Measurements from ENCODE around the gene MYOZ3. TPM values are rescaled to one million over a fixed set of nuclear protein-coding genes. Genes with fewer than 3 reads are reported as not detected.
A peak's percentile ranks its signal among the peaks of the same experiment; 100 is the strongest.

The MYOZ3 gene, protein sequence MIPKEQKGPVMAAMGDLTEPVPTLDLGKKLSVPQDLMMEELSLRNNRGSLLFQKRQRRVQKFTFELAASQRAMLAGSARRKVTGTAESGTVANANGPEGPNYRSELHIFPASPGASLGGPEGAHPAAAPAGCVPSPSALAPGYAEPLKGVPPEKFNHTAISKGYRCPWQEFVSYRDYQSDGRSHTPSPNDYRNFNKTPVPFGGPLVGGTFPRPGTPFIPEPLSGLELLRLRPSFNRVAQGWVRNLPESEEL
- 0.47 TPM for total RNA-seq
- polyA plus RNA-seq: 0.25 TPM
- long read RNA-seq, donor 1: 0 reads
- long read RNA-seq, donor 2: 0 reads
- long read RNA-seq, donor 3: 0 reads
- long read RNA-seq, donor 4: 0 reads
- long read RNA-seq, donor 5: 0 reads
- long read RNA-seq, donor 6, partial matches to known transcripts: 0 of 1 reads
- long read RNA-seq, donor 6, other reads (novel, unspliced or antisense): 0 of 1 reads
- long read RNA-seq, donor 7: 0 reads
- long read RNA-seq, donor 8: 0 reads
- long read RNA-seq, donor 9: 0 reads
- long read RNA-seq, donor 10: 0 reads

DNA sequence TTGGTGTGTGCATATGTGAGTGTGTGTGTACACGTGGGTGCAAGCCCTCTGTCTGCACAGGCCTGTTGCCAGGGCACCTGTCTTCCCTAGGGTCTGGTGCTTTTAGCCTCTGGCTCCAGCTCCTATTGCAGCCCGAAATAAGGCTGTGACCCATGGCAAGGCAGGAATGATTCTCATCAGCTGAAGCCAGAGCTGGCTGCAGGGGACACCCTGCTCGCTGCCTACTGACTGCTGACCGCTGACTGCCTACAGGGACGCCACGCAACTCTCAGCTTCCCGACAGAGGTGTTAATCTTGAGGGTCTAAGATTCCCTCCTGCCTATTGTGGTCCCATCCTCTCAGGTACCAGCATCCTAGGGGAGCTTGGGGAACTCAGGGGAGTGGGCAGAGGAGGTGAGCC, at the start of gene MYOZ3:
MYOZ3 (plus strand) TSS at position 166 of the 400 bp plus-strand sequence. CDS start 1,691 bp downstream, outside the sequence.
- no peaks in the 10 kb centered on the region for H3K36me3 ChIP-seq (ENCODE audit: control insufficient read depth in 2 of 2, insufficient read depth in 2 of 2, low read length in 1 of 2)
- 94% methylated on average over 7 of the region's 7 CpGs for WGBS
- no peak for DNase-seq (ENCODE audit: low read depth in 6 of 9, low spot score in 9 of 9)
- no peak within 1 kb of the TSS for H3K4me3 ChIP-seq (ENCODE audit: low read length in 2 of 2)
- H3K27ac ChIP-seq (ENCODE audit: low read depth in 1 of 2, low read length in 1 of 2): no peak within 1 kb of the TSS
- H3K4me1 ChIP-seq (ENCODE audit: control insufficient read depth in 2 of 2, insufficient read depth in 2 of 2, low read length in 2 of 2): peaks cover 0 to 8% of the 10 kb centered on the region in 2 donors
- H3K27me3 ChIP-seq (ENCODE audit: control insufficient read depth in 2 of 2, insufficient read depth in 1 of 2, low read length in 1 of 2): peaks cover 0 to 22% of the 10 kb centered on the region in 2 donors
- H3K9me3 ChIP-seq (ENCODE audit: control insufficient read depth in 2 of 2, insufficient read depth in 1 of 2, low read length in 1 of 2): no peaks in the 10 kb centered on the region

DNA sequence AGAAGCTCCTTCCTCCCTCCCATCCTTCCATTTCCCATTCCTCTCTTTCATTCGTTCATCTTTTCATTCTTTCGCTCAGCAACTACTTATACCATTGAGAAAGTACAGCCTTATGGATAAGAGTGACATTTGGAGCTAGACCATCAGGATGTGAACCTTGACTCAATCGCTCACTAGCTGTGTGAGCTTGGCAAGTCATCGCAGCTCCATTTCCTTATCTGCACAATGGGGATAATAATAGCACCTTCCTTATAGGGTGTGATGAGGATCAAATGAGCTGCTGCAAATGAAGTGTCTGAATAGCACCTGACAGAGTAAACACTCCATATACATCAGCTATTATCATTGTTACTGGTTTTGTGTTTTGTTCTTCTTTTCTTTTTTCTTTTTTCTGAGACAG, 48.6 kb upstream of the MYOZ3 start:
- Histone ChIP-seq H3K36me3 (ENCODE audit: control insufficient read depth in 2 of 2, insufficient read depth in 2 of 2, low read length in 1 of 2) (no peaks in the 10 kb centered on the region), H3K4me3 (ENCODE audit: low read length in 2 of 2) (no peak overlapping the region), H3K4me1 (ENCODE audit: control insufficient read depth in 2 of 2, insufficient read depth in 2 of 2, low read length in 2 of 2) (peaks cover 0 to 18% of the 10 kb centered on the region in 2 donors), H3K9me3 (ENCODE audit: control insufficient read depth in 2 of 2, insufficient read depth in 1 of 2, low read length in 1 of 2) (no peaks in the 10 kb centered on the region), H3K27me3 (ENCODE audit: control insufficient read depth in 2 of 2, insufficient read depth in 1 of 2, low read length in 1 of 2) (peaks cover 0 to 6% of the 10 kb centered on the region in 2 donors), H3K27ac (ENCODE audit: low read depth in 1 of 2, low read length in 1 of 2) (no peak overlapping the region)
- no peak for DNase-seq (ENCODE audit: low read depth in 6 of 9, low spot score in 9 of 9)
- 94% methylated on average over 4 of the region's 4 CpGs for whole genome bisulfite sequencing

DNA sequence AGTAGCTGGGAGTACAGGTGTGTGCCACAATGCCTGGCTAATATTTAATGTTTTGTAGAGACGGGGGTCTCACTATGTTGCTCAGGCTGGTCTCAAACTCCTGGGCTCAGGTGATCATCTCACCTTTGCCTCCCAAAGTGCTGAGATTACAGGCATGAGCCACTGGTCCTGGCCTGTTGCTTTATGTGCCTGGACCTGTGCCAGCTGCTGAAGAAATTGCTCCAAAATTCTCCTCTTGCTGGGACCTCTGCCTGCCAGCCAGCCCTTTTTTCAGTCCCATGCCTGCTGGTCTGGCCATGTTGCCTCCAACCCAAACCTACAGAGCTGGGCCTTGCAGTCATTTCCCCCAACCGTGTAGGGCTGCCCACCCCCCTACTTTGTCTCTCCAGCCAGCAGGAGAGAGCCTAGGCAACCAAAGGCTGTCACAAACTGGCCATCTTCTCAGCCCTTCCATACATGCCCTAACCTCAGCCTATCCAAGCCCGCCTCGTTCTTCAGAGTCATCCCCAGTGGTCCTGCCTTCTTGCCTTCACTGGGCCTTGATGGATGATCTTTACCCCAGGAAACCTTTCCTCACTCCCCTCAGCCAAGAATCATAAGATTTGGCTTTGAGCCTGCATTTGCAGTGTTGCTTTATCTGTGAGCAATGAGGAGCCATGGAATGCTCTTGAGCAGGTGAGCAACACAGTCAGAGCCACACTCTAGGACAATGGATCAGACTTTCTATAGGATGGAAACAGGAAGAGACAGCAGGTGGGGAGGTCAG, 48.0 kb upstream of the MYOZ3 start:
- Histone ChIP-seq H3K4me3 (ENCODE audit: low read length in 2 of 2) (no peak overlapping the region), H3K36me3 (ENCODE audit: control insufficient read depth in 2 of 2, insufficient read depth in 2 of 2, low read length in 1 of 2) (no peaks in the 10 kb centered on the region), H3K27ac (ENCODE audit: low read depth in 1 of 2, low read length in 1 of 2) (no peak overlapping the region), H3K27me3 (ENCODE audit: control insufficient read depth in 2 of 2, insufficient read depth in 1 of 2, low read length in 1 of 2) (peaks cover 0 to 6% of the 10 kb centered on the region in 2 donors), H3K4me1 (ENCODE audit: control insufficient read depth in 2 of 2, insufficient read depth in 2 of 2, low read length in 2 of 2) (peaks cover 0 to 18% of the 10 kb centered on the region in 2 donors), H3K9me3 (ENCODE audit: control insufficient read depth in 2 of 2, insufficient read depth in 1 of 2, low read length in 1 of 2) (no peaks in the 10 kb centered on the region)
- WGBS: 94% methylated on average over 4 of the region's 4 CpGs
- no peak for DNase-seq (ENCODE audit: low read depth in 6 of 9, low spot score in 9 of 9)

DNA sequence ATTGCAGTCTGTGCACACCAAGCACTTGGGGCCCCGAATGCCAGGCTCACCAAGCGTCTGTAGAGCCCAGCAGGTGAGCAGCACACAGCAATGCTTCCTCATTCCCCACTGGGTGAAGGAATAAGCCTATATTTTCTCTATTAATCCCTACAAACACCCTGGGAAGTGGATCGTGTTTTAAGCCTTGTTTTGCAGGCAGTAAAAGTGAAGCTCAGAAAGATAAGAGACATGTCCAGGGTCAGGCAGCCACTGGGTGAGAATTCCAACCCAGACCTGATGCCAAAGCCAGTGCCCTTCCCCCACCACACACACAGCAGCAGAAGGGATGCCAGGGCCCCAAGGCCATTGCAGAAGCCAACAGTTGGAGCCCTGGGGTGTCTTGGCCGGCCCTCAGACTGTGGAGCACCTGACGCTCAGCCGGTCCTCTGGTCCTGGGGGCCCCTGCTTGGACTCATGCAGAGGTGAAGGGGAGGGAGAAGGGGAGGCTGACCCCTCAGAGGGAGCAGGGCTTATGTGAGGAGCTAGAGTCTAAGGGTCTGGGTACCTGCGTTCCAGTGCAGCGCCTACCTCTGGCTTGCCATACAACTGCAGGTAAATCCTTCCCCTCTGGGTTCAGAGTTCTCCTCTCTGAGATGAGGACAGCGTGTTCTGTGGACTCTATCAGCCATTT, 46.9 kb upstream of the MYOZ3 start:
- H3K4me1 ChIP-seq (ENCODE audit: control insufficient read depth in 2 of 2, insufficient read depth in 2 of 2, low read length in 2 of 2): peaks cover 0 to 18% of the 10 kb centered on the region in 2 donors
- H3K27ac ChIP-seq (ENCODE audit: low read depth in 1 of 2, low read length in 1 of 2): no peak overlapping the region
- no peaks in the 10 kb centered on the region for H3K9me3 ChIP-seq (ENCODE audit: control insufficient read depth in 2 of 2, insufficient read depth in 1 of 2, low read length in 1 of 2)
- 94% methylated on average over 9 of the region's 9 CpGs for WGBS
- DNase-seq (ENCODE audit: low read depth in 6 of 9, low spot score in 9 of 9): no peak
- peaks cover 0 to 6% of the 10 kb centered on the region in 2 donors for H3K27me3 ChIP-seq (ENCODE audit: control insufficient read depth in 2 of 2, insufficient read depth in 1 of 2, low read length in 1 of 2)
- H3K36me3 ChIP-seq (ENCODE audit: control insufficient read depth in 2 of 2, insufficient read depth in 2 of 2, low read length in 1 of 2): no peaks in the 10 kb centered on the region
- no peak overlapping the region for H3K4me3 ChIP-seq (ENCODE audit: low read length in 2 of 2)

DNA sequence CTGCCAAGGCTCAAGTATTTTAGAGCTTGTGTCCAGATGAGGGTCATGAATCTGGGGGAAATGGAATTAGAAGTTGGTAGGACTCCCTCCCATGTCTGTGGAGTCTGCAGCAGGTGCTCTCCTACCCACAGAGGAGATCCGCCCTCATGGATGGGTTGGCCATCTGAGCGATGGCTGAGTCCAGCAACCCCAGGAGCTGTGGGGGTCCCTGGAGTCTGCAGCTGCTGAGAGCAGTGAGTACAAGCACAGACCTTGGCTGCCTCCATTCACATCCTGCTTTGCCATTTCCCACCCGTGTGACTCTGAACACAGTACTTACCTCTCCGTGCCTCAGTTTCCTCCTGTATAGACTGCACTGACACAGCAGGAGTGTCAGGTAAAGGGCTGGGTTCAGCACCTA, 46.4 kb upstream of the MYOZ3 start:
- DNase-seq (ENCODE audit: low read depth in 6 of 9, low spot score in 9 of 9): no peak
- H3K9me3 ChIP-seq (ENCODE audit: control insufficient read depth in 2 of 2, insufficient read depth in 1 of 2, low read length in 1 of 2): no peaks in the 10 kb centered on the region
- H3K27ac ChIP-seq (ENCODE audit: low read depth in 1 of 2, low read length in 1 of 2): no peak overlapping the region
- 95% methylated on average over 4 of the region's 4 CpGs for WGBS
- no peaks in the 10 kb centered on the region for H3K36me3 ChIP-seq (ENCODE audit: control insufficient read depth in 2 of 2, insufficient read depth in 2 of 2, low read length in 1 of 2)
- peaks cover 0 to 18% of the 10 kb centered on the region in 2 donors for H3K4me1 ChIP-seq (ENCODE audit: control insufficient read depth in 2 of 2, insufficient read depth in 2 of 2, low read length in 2 of 2)
- peaks cover 0 to 6% of the 10 kb centered on the region in 2 donors for H3K27me3 ChIP-seq (ENCODE audit: control insufficient read depth in 2 of 2, insufficient read depth in 1 of 2, low read length in 1 of 2)
- no peak overlapping the region for H3K4me3 ChIP-seq (ENCODE audit: low read length in 2 of 2)

DNA sequence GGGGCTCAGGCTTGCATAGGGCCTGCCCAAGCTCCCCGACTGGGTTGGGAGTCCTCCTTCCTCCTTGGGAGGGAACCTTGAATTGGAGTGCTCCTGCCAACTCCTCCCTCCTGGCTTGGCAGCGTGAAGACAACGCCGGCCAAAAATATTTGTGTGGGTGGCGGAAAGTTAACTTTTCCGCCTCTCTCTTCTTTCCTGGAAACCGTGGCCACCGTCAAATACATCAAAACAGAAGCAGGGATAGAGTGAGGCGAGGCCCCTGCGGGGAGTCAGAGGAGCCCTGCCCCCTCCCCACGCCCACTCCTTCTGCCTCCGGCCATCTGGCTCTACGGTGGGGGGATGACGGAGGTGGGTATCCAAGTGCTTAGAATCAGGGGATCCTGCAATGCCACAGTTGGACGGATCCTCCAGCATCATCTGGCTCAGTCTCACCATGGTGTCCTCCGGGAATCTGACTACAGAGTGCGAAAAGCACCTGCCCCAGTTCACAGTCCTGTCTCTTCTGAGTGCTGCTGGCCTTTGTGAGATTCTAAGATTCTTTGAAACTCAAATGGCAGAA, 45.8 kb upstream of the MYOZ3 start:
- Histone ChIP-seq H3K4me3 (ENCODE audit: low read length in 2 of 2) (no peak overlapping the region), H3K4me1 (ENCODE audit: control insufficient read depth in 2 of 2, insufficient read depth in 2 of 2, low read length in 2 of 2) (peaks cover 0 to 18% of the 10 kb centered on the region in 2 donors), H3K27ac (ENCODE audit: low read depth in 1 of 2, low read length in 1 of 2) (peak overlapping the region; percentile 17 to 33), H3K27me3 (ENCODE audit: control insufficient read depth in 2 of 2, insufficient read depth in 1 of 2, low read length in 1 of 2) (peaks cover 0 to 6% of the 10 kb centered on the region in 2 donors), H3K36me3 (ENCODE audit: control insufficient read depth in 2 of 2, insufficient read depth in 2 of 2, low read length in 1 of 2) (no peaks in the 10 kb centered on the region), H3K9me3 (ENCODE audit: control insufficient read depth in 2 of 2, insufficient read depth in 1 of 2, low read length in 1 of 2) (no peaks in the 10 kb centered on the region)
- WGBS: 80% methylated on average over 17 of the region's 17 CpGs
- no peak for DNase-seq (ENCODE audit: low read depth in 6 of 9, low spot score in 9 of 9)

DNA sequence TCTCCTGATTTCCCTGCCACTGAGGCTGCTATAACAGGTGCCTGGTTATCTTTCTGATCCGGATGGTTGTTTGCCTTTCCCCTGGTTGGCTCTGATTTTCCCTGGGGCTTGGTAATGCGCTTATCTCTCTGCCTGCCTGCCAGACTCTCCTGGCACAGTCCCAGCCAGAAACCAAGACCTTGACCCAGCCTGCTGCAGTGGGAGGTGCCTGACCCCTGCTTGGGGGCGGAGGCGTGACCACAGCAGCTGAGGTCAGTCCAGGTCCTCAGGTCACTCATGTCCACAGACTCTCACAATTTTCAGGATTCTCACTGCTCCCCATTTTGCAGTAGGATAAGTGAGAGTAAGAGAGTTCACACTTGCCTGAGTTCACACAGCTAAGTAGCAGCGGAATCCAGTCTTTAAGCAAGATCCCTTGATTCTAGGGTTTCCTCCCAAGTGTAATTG, 45.0 kb upstream of the MYOZ3 start:
- H3K9me3 ChIP-seq (ENCODE audit: control insufficient read depth in 2 of 2, insufficient read depth in 1 of 2, low read length in 1 of 2): no peaks in the 10 kb centered on the region
- H3K27ac ChIP-seq (ENCODE audit: low read depth in 1 of 2, low read length in 1 of 2): no peak overlapping the region
- DNase-seq (ENCODE audit: low read depth in 6 of 9, low spot score in 9 of 9): no peak
- no peaks in the 10 kb centered on the region for H3K36me3 ChIP-seq (ENCODE audit: control insufficient read depth in 2 of 2, insufficient read depth in 2 of 2, low read length in 1 of 2)
- 87% methylated on average over 5 of the region's 5 CpGs for WGBS
- H3K4me1 ChIP-seq (ENCODE audit: control insufficient read depth in 2 of 2, insufficient read depth in 2 of 2, low read length in 2 of 2): peaks cover 0 to 18% of the 10 kb centered on the region in 2 donors
- no peak overlapping the region for H3K4me3 ChIP-seq (ENCODE audit: low read length in 2 of 2)
- peaks cover 0 to 6% of the 10 kb centered on the region in 2 donors for H3K27me3 ChIP-seq (ENCODE audit: control insufficient read depth in 2 of 2, insufficient read depth in 1 of 2, low read length in 1 of 2)

DNA sequence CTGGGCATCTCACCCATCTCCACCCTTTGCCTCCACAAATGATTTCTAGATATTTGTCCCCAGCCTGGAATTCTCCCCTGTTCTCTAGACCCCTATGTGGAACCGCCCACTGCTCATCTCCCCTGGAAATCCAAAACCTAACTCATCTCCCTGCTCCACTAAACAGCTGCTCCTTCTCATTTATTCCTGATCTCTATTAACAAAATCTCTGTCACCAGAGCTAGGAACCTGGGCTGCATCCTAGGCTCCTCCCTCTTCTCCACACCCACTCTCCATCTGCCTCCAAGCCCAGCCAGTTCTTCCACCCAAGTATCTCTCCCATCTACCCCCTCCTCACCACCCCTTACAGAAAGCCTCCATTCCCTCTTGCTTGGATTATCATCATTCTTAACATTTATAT, 44.5 kb upstream of the MYOZ3 start:
- no peak overlapping the region for H3K4me3 ChIP-seq (ENCODE audit: low read length in 2 of 2)
- H3K27me3 ChIP-seq (ENCODE audit: control insufficient read depth in 2 of 2, insufficient read depth in 1 of 2, low read length in 1 of 2): peaks cover 0 to 6% of the 10 kb centered on the region in 2 donors
- no peak for DNase-seq (ENCODE audit: low read depth in 6 of 9, low spot score in 9 of 9)
- H3K4me1 ChIP-seq (ENCODE audit: control insufficient read depth in 2 of 2, insufficient read depth in 2 of 2, low read length in 2 of 2): peaks cover 0 to 18% of the 10 kb centered on the region in 2 donors
- no peaks in the 10 kb centered on the region for H3K36me3 ChIP-seq (ENCODE audit: control insufficient read depth in 2 of 2, insufficient read depth in 2 of 2, low read length in 1 of 2)
- 94% methylated on average over 1 of the region's 1 CpG for WGBS
- no peak overlapping the region for H3K27ac ChIP-seq (ENCODE audit: low read depth in 1 of 2, low read length in 1 of 2)
- H3K9me3 ChIP-seq (ENCODE audit: control insufficient read depth in 2 of 2, insufficient read depth in 1 of 2, low read length in 1 of 2): no peaks in the 10 kb centered on the region

Measured in thymus (tissue), 14 donors.